Smooth muscle cell (in vitro differentiated cells): ENCODE measurements around the gene MMD. TPM values are rescaled to one million over a fixed set of nuclear protein-coding genes. Genes with fewer than 3 reads are reported as not detected.

ENCODE experiments used
- DNase-seq: peaks from one replicate; lab custom pipeline; 2025; ENCODE audit not compliant: unreplicated experiment; lab: John Stamatoyannopoulos, UW
- H2AFZ ChIP-seq: fragments of 200-600 bp; sonication (generic); 2 replicates; pipeline ENCODE4 v1.6.0; 2016; ENCODE audit warnings: antibody characterized with exemption, low read depth, mild to moderate bottlenecking
- H3F3A ChIP-seq: fragments of 200-600 bp; sonication (generic); 2 replicates; pipeline ENCODE4 v1.6.0; 2017; ENCODE audit warnings: antibody characterized with exemption, low read depth
- H3K27ac ChIP-seq: fragments of 200-600 bp; sonication (generic); 2 replicates; pipeline ENCODE4 v1.5.1; 2016; ENCODE audit warnings: low read depth, mild to moderate bottlenecking
- H3K27me3 ChIP-seq: fragments of 200-600 bp; sonication (generic); 2 replicates; pipeline ENCODE4 v1.6.1; 2016; ENCODE audit warnings: low read depth, mild to moderate bottlenecking
- H3K36me3 ChIP-seq: fragments of 200-600 bp; sonication (generic); 2 replicates; pipeline ENCODE4 v1.5.1; 2016; ENCODE audit warnings: low read depth
- H3K4me1 ChIP-seq: fragments of 200-600 bp; sonication (generic); 2 replicates; pipeline ENCODE4 v1.5.1; 2016; ENCODE audit warnings: low read depth
- H3K4me2 ChIP-seq: fragments of 200-600 bp; sonication (generic); 2 replicates; pipeline ENCODE4 v1.6.0; 2016; ENCODE audit warnings: mild to moderate bottlenecking
- H3K4me3 ChIP-seq: fragments of 200-600 bp; sonication (generic); 2 replicates; pipeline ENCODE4 v1.5.1; 2016; ENCODE audit warnings: mild to moderate bottlenecking
- H3K79me2 ChIP-seq: fragments of 200-600 bp; sonication (generic); 2 replicates; pipeline ENCODE4 v1.6.0; 2016; ENCODE audit warnings: low read depth, mild to moderate bottlenecking
- H3K9ac ChIP-seq: fragments of 200-600 bp; sonication (generic); 2 replicates; pipeline ENCODE4 v1.6.0; 2016; ENCODE audit warnings: low read depth
- H3K9me3 ChIP-seq: fragments of 200-600 bp; sonication (generic); replicated peaks from 2 replicates; pipeline ENCODE4 v1.5.1; 2016; ENCODE audit warnings: low read depth
- H4K20me1 ChIP-seq: fragments of 200-600 bp; sonication (generic); 2 replicates; pipeline ENCODE4 v1.6.0; 2016; ENCODE audit warnings: low read depth
- WGBS: methylation state at CpG from one replicate; pipeline ENCODE4 v1.1.7; 2016; ENCODE audit warnings: low lambda C conversion rate; 5-methylcytosine and 5-hydroxymethylcytosine counted together
- polyA plus RNA-seq: library from polyadenylated mRNA; unstranded; fragments of >200 nt; fragmentation: Nextera tagmentation; extraction: Ambion mirVana; gene quantifications from 2 replicates; pipeline ENCODE4 v1.2.1, GENCODE V29; 2016
- total RNA-seq: library from RNA; depleted of rRNA; stranded (reverse); fragments of >200 nt; gene quantifications from 2 replicates; pipeline ENCODE4 v1.2.3, GENCODE V29; 2014
- TF ChIP-seq, protein P1 (sequence below): fragments of 200-600 bp; sonication (generic); IDR thresholded peaks from 2 replicates; pipeline ENCODE4 v1.5.1; 2017; ENCODE audit warnings: borderline replicate concordance, mild to moderate bottlenecking, antibody characterized with exemption; ENCODE audit not compliant: insufficient read depth, poor library complexity, severe bottlenecking

The MMD gene
- total and polyA plus RNA-seq, 2 experiments from 2014 or later, result 18.0 to 19.6 TPM

DNA sequence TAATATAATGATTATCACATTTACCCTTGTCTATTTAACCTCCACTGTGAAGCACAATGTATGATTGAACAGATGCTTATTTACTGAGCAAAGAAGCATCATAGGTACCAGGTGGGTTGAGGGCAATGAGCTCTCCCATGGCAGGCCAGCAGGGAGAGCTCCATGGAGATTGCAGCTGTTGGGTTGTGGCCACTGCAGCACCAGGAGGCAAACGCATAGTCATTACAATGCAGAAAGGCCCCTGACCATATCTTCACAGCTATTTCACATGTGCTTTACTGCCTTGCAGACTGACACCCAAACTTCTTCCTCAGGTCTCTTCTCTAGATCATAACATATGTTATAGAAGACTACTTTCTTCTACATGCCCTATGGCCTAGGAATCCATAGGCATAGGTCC is 75.0 kb downstream of the MMD start:
- H4K20me1 ChIP-seq, result no peaks in the 10 kb centered on the region
- no peaks in the 10 kb centered on the region for H3K27me3 ChIP-seq
- H3F3A ChIP-seq, result no peaks in the 10 kb centered on the region
- H3K79me2 ChIP-seq, result no peaks in the 10 kb centered on the region
- H2AFZ ChIP-seq, result no peak overlapping the region
- no peak overlapping the region for H3K4me3 ChIP-seq
- no peaks in the 10 kb centered on the region for H3K4me1 ChIP-seq
- no peak overlapping the region for H3K9ac ChIP-seq
- TF ChIP-seq, protein P1, sequence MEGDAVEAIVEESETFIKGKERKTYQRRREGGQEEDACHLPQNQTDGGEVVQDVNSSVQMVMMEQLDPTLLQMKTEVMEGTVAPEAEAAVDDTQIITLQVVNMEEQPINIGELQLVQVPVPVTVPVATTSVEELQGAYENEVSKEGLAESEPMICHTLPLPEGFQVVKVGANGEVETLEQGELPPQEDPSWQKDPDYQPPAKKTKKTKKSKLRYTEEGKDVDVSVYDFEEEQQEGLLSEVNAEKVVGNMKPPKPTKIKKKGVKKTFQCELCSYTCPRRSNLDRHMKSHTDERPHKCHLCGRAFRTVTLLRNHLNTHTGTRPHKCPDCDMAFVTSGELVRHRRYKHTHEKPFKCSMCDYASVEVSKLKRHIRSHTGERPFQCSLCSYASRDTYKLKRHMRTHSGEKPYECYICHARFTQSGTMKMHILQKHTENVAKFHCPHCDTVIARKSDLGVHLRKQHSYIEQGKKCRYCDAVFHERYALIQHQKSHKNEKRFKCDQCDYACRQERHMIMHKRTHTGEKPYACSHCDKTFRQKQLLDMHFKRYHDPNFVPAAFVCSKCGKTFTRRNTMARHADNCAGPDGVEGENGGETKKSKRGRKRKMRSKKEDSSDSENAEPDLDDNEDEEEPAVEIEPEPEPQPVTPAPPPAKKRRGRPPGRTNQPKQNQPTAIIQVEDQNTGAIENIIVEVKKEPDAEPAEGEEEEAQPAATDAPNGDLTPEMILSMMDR, result no peak
- no peak overlapping the region for H3K4me2 ChIP-seq
- DNase-seq, result no peak
- no peak overlapping the region for H3K27ac ChIP-seq
- no peaks in the 10 kb centered on the region for H3K36me3 ChIP-seq
- no peaks in the 10 kb centered on the region for H3K9me3 ChIP-seq
- 100% methylated on average over 1 of the region's 1 CpG for WGBS

DNA sequence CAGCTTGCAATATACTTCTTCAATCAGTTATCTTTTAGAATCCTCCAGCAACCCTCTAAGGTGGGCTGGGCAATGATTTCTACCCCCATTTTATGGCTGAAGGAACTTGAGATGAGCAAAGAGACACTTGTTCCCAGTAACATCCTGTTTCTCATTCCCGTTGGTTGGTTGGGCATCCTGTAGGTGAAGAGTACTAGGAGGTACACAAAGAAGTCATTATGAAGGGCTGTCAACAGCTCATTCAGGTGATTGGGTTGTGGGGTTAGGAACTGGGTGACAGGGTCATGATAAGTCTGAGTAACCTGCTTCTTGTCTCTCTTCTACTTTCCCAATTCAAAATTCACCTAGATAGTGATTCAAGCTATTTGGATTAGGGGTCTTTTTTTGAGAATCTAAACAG is 76.5 kb downstream of the MMD start:
- no peaks in the 10 kb centered on the region for H3K27me3 ChIP-seq
- TF ChIP-seq, protein P1, result no peak
- no peaks in the 10 kb centered on the region for H3K9me3 ChIP-seq
- H3K27ac ChIP-seq, result no peak overlapping the region
- H3K4me3 ChIP-seq, result no peak overlapping the region
- no peak overlapping the region for H2AFZ ChIP-seq
- H3K36me3 ChIP-seq, result no peaks in the 10 kb centered on the region
- no peak for DNase-seq
- WGBS, result 89% methylated on average over 1 of the region's 1 CpG
- H3K4me1 ChIP-seq, result no peaks in the 10 kb centered on the region
- H4K20me1 ChIP-seq, result no peaks in the 10 kb centered on the region
- H3K79me2 ChIP-seq, result no peaks in the 10 kb centered on the region
- no peak overlapping the region for H3K9ac ChIP-seq
- no peak overlapping the region for H3K4me2 ChIP-seq
- H3F3A ChIP-seq, result no peaks in the 10 kb centered on the region

DNA sequence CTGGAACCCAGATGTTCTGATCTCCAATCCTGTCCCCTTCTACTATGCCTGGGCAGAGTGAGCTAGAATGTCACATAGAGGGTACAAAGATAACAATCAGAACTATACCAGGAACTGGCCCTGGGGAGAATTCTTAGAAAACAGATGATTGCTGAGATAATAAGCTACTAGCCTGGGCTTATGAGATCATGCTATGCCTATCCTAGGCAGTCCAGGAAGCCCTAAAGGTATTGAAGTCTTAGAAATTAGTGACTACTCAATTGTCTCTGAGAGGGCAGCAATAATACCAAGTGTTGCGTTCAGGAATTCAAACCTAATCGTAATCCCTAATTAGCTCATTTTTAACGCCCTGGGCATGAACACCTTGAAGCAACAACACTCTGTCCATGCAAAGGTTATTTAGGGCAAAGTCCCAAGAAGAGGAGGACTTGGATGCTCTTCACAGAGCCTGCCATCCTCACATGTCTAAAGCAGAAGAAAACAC is 77.1 kb downstream of the MMD start:
- no peak overlapping the region for H3K4me3 ChIP-seq
- WGBS, result 72% methylated on average over 3 of the region's 3 CpGs
- H3F3A ChIP-seq, result no peaks in the 10 kb centered on the region
- no peak overlapping the region for H3K4me2 ChIP-seq
- H3K4me1 ChIP-seq, result no peaks in the 10 kb centered on the region
- TF ChIP-seq, protein P1, result no peak
- no peaks in the 10 kb centered on the region for H3K79me2 ChIP-seq
- no peaks in the 10 kb centered on the region for H3K9me3 ChIP-seq
- H3K36me3 ChIP-seq, result no peaks in the 10 kb centered on the region
- H3K9ac ChIP-seq, result no peak overlapping the region
- DNase-seq, result no peak
- H3K27me3 ChIP-seq, result no peaks in the 10 kb centered on the region
- H3K27ac ChIP-seq, result no peak overlapping the region
- H2AFZ ChIP-seq, result no peak overlapping the region
- no peaks in the 10 kb centered on the region for H4K20me1 ChIP-seq

DNA sequence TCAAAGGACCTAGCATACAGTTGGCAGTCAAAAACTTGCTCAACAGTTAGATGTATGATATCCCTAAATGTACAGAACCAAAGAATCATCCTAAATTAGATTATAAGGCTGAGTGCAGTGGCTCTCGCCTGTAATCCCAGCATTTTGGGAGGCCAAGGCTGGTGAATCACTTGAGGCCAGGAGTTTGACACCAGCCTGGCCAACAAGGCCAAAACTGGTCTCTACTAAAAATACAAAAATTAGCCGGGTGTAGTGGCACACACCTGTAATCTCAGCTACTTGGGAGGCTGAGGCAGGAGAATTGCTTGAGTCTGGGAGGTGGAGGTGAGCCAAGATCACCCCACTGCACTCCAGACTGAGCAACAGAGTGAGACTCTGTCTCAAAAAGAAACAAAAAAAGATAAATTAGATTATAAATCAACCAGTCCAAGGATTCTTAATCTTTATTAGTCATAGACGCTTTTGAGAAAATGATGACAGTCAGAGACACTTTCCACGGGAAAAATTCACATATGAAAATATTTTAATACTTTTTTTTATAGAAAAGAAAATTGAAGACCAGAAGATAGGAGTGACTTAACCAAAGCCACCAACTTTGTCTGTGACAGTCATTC is 77.6 kb downstream of the MMD start:
- Histone ChIP-seq H3K36me3 (no peaks in the 10 kb centered on the region), H3K9ac (no peak overlapping the region), H3K9me3 (no peaks in the 10 kb centered on the region), H3K27me3 (no peaks in the 10 kb centered on the region), H3K27ac (no peak overlapping the region), H3K4me2 (no peak overlapping the region), H4K20me1 (no peaks in the 10 kb centered on the region), H3F3A (no peaks in the 10 kb centered on the region), H3K79me2 (no peaks in the 10 kb centered on the region), H3K4me3 (no peak overlapping the region), H3K4me1 (no peaks in the 10 kb centered on the region), H2AFZ (no peak overlapping the region)
- TF ChIP-seq, protein P1, result no peak
- 78% methylated on average over 4 of the region's 4 CpGs for WGBS
- no peak for DNase-seq
